ENCODE data around the gene UNC5A.

Gene UNC5A

GRCh38 chr5:176881816-176882566 is 71.6 kb downstream of the UNC5A start:
- DNase-seq = no peak

DNA sequence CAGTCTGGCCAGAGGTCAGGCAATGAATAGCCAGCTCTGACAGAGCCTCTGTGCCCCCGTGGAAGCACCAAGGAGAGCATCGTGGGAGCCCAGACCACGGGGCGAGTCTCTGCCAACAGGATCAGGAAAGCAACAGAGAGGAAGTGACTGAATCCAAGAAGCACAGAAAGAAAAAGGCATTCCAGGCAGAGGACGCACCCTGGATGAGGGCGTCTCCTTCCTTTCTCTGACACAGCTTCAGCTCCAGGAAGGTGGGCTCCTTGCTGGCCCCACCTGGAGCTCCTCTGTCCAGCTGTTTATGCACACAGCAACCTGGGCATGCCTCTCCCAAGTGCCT is 72.2 kb downstream of the UNC5A start:
- DNase-seq = no peak

DNA sequence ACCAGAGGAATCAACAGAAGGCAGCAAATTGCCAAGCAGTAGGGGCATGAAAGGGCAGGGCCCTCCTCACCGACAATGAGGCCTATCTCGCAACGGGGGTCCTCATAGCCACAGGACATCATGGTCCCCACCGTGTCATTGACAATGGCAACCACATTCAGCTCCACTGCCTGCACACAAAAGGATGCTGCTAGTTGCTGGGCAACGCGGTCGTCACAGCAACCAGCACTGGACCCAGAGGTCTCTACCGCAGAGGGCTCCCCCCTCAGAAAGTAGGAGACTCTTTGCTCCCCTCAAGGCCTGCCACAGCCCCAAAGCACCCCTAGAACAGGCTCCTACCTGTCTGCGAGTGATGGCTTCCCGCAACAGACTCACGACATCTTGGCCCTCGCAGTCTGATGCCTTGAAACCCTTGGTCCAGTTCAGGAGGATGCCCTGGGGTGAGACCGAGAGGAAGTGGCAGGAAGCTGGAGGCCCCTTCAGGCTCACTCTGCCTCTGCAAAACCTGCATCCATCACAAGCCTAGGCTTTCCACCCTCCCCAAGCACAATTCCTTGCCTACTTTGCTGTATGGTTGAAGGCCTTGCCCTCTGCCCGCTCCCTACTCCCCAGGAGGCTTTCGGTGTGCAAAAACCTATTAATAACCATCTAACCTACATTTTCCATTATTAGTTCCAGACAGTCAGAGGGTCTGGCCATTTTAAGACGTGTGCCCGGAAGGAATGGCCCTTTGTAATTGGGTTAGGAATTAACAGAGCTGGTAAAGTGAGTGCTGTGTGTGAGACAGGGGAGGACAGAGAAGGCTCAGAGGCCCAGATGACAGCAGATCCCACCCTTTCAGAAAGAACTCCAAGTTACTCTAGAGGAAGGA is 73.6 kb downstream of the UNC5A start:
- DNase-seq = no peak

DNA sequence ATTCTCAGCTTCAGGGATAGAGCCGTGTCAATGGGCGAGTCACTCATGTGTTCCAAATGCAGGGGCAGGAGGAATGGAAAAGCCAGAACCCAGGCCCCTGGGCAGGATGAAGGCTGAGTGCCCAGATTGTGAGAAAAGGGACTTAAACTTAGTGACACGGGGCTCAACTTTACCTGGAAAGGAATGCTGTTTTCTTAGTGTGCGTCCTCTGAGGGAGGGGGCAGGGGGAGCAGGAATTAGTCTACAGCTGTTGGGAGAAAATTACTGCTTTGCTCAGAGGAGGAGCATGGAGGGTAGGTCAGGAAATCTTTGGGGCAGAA is 74.2 kb downstream of the UNC5A start:
- DNase-seq = no peak

DNA sequence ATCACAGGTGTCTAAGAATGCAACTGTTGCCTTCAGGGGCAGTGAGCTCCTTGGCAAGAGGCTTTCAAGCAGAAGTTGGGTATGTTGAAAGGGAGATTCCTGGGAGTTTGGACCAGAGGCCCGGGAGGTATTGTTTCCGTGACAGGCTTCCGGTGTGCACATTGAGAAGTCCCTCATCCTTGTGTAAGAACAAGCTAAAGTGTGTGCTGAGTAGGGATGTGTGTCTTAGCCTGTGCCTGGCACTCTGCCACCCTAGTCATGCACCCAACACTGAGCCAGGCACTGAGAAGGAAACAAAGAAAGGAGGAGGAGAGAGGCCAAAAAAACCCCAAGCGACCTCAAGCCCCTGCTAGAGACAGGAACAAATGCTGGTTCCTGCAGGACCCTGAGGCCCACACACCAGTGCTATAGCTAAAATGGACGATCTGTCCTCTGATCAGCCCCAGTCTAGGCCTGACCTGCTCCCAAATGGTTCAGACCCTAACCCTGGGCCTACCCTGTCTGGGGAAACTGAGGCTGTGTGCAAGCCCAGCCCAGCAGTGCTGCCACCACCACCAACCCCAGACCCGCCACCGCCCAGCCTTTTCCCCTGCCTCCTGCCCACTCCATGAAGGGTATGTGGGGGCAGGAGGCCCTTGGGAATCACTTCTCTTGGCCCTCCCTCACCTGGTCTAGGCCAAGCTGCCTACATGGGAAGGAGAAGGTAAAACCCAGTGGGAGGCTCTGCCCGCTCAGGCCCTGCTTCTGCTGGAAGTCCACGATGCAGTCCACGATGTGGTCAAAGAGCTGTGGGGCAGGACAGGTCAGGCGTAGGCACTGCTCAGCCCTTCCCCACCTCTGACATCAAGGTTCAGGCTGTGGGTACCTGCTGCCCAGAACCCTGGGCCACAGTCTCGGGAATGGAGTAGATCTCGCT is 76.2 kb downstream of the UNC5A start:
- no peak for DNase-seq

- no peak for DNase-seq
Measured at GRCh38 chr5:176887252-176887849, 77.0 kb downstream of the UNC5A start.

- no peak for DNase-seq
Measured at GRCh38 chr5:176888016-176888864, 77.9 kb downstream of the UNC5A start.

- DNase-seq = no peak
Measured at GRCh38 chr5:176888865-176889165, 78.5 kb downstream of the UNC5A start.

GRCh38 chr5:176889321-176890280 is 79.2 kb downstream of the UNC5A start:
- no peak for DNase-seq

- no peak for DNase-seq
Measured at GRCh38 chr5:176890455-176891330, 80.3 kb downstream of the UNC5A start.

DNA sequence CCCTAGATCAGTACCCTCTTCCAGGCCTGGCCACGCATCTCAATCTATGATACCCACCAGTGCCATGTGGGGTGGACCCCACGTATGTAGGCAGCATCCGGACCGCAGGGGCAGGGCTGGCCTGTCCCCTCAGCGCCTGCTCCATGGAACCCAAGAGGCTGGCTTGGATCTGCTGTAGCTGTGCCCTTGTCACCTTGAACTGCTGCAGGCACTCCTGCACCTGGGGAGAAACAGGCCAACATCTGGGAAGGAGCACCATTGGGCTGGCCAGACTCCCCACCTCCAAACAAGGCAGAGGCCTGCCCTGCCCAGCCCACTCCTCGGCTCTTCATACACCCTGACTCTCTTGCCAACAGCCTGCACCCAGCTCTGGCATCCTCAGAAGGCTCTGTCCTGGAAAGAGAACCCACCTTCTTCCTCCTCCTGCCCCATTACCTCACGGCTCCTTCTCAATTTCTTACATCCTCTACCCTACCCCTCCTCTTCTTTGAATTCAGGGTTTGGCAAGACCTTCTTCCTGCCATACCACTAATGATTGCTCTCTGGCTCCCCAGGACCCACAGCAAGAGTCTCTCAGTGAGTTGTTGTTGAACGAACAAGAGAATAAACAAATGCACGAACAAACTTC is 81.1 kb downstream of the UNC5A start:
- DNase-seq = peak; percentile 25

- peak; percentile 23 for DNase-seq
Measured at GRCh38 chr5:176892663-176893062, 82.3 kb downstream of the UNC5A start.

GRCh38 chr5:176894298-176894697 is 83.9 kb downstream of the UNC5A start:
- no peak for DNase-seq

GRCh38 chr5:176895831-176896230 is 85.5 kb downstream of the UNC5A start:
- no peak for DNase-seq

DNA sequence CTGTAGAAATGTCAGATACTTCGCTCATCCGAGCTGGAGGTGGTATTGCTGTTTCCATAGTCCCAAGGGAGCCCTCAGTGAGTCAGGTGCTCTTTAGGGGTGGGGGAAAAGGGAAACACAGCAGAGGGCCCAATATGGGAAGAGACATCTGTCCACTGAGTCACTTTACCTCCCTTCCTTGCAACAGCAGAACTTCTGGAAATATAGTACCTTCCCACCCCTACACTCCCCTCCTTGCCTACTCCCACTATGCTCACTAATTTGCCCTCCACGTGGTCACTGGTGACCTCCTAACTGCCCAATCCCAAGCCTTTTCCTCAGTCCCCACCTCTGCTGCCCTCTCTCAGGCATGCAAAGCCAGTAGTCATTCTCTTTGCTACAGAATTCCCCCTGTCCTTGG is 86.9 kb downstream of the UNC5A start:
- no peak for DNase-seq

DNA sequence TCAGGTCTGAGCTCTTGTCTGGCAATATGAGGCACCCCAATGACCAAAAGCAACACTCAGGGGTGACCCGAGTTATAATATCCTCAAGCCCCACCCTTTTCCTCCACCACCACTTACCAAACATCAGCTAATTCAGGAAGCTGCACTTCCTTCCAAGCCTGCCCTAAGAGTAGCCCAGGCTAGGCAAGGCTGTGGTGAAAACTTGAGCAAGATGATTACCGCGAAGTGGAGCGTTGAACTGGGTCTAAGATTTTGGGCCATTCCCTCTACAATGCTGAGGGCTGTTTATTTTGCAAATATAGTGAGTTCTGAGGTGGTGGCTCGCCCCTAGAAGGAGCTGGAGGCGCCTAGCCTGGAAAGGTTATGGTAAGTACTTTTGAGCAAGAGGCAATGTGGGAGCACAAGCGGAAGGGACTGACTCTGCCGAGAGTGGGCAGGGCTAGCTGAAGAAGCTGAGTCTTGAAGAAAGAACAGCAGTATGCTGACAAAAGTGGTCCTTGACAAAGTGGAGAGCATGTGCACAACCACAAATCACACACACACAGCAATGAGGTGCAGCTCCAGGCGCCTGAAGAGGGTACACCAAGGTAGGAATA is 89.0 kb downstream of the UNC5A start, which contains the start of gene HK3:
Gene HK3, minus strand, starts transcription at position 51 of the 596 bp plus-strand sequence. CDS start 3,187 bp downstream, outside the sequence.
- peak; percentile 49 for DNase-seq

DNA sequence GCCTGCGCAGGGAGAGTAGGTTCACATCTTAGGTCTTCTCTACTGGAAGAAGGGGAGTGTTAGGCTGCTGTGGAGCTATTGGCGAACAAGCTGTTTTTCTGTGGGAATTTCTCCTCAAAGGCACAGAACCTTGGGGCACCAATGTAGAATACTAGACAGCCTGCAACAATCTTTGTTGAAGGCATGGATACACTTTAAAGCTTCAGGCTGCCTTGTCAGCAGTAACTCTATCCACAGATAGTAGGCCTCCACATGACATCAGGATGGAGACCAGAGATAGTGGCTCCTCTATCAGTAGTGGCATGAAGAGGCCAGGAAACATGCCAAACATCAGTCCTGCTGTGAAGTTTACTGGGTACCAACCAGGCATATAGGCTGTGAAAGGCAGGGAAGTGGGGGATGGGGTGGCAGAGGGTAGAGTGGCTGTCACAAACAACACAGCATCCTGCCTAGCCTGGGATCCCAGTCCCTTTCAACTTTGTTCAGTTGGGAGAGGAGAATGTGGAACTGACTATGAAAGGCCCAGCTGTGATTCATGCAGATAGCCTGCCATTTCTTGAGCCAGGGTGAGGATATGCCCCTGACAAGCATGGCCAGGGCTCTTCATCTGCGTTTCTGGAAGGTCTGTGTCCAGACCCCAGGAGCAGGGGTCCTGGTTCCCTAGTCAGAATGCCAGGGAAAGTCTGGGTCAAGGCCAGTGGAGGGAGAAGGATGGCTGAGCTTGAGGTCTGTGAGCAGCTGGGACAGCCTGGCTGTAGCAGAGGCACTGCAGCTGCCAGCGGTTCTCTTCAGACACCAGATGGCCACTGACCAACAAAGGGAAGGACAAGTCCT is 89.8 kb downstream of the UNC5A start:
- no peak for DNase-seq

- no peak for DNase-seq
Measured at GRCh38 chr5:176900780-176901204, 90.4 kb downstream of the UNC5A start.

Measured in activated CD8-positive, alpha-beta memory T cell treated with anti-CD3 and anti-CD28 coated beads, Interleukin-2, amount 50 U/mL, for 48 hours (primary cell).